Lower leg skin (tissue), 3 donors: Measurements from ENCODE around the gene PITPNC1.

Experiments
- POLR2A ChIP-seq, 2 donors: fragments of 450-650 bp; IDR thresholded peaks; one replicate each; pipeline ENCODE4 v1.6.1; 2016 to 2017; ENCODE audit warnings: antibody characterized with exemption in 2 of 2, mild to moderate bottlenecking in 1 of 2, moderate library complexity in 1 of 2
- TF ChIP-seq, protein P1 (sequence below), 3 donors: fragments of 450-650 bp; IDR thresholded peaks; one replicate each; pipeline ENCODE4 v1.5.1; 2016; ENCODE audit warnings: antibody characterized with exemption in 3 of 3, mild to moderate bottlenecking in 3 of 3, moderate library complexity in 2 of 3

DNA sequence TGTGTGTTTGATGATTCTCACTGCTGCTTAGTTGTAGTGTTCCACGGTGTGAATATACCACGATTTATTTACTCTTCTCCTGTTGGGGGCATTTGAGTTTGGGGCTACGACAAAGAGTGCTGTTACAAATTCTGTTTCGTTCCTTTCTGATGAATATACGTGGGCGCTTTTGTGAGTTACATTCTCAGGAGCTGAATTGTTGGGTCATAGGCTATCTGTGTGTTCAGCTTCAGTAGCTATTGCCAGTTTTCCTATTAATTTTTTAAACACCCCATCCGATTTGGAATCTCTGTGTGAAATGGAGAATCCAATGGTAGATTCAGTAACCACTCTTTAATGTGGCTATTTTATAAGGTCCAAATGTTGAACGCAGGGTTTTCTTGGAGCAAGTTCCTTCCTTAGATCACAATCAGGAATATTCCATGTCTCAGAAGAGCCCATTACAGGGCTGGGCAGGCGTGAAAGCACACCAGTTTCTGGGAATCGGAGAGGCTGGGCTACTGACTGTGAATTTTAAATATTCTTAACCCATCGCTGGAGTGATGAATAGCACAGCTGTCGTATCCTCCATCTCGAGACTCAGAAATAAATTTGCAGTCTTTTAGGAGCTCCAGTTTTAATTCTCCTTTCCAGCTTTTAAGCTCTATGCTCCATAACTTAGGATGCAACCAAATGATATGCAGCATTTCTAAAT is 115.9 kb downstream of the PITPNC1 start:
- no peak for TF ChIP-seq POLR2A (IDR thresholded peaks at IDR 0.05)
- TF ChIP-seq, protein P1, sequence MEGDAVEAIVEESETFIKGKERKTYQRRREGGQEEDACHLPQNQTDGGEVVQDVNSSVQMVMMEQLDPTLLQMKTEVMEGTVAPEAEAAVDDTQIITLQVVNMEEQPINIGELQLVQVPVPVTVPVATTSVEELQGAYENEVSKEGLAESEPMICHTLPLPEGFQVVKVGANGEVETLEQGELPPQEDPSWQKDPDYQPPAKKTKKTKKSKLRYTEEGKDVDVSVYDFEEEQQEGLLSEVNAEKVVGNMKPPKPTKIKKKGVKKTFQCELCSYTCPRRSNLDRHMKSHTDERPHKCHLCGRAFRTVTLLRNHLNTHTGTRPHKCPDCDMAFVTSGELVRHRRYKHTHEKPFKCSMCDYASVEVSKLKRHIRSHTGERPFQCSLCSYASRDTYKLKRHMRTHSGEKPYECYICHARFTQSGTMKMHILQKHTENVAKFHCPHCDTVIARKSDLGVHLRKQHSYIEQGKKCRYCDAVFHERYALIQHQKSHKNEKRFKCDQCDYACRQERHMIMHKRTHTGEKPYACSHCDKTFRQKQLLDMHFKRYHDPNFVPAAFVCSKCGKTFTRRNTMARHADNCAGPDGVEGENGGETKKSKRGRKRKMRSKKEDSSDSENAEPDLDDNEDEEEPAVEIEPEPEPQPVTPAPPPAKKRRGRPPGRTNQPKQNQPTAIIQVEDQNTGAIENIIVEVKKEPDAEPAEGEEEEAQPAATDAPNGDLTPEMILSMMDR (IDR thresholded peaks at IDR 0.05), result no peak
